Astrocyte (in vitro differentiated cells and primary cell): ENCODE results near the gene ADARB2.

Experiments used
- CTCF ChIP-seq: IDR thresholded peaks from 2 replicates; pipeline ENCODE4 v1.5.1; 2011; ENCODE audit warnings: low read depth, mild to moderate bottlenecking, inconsistent platforms, low read length, moderate library complexity; ENCODE audit not compliant: insufficient read depth
- EZH2 ChIP-seq: IDR thresholded peaks from 2 replicates; pipeline ENCODE4 v1.6.1; 2012; ENCODE audit warnings: mild to moderate bottlenecking, low read length, inconsistent platforms; ENCODE audit not compliant: insufficient read depth

- no peak for TF ChIP-seq CTCF
- no peak for TF ChIP-seq EZH2
Measured at GRCh38 chr10:1665021-1665661, 72.2 kb downstream of the ADARB2 start.
